Measurements from ENCODE around the gene CTSC. TPM values are rescaled to one million over a fixed set of nuclear protein-coding genes. Genes with fewer than 3 reads are reported as not detected.

The CTSC gene
- total RNA-seq, 1 experiment from 2014 or later: 359 TPM

DNA sequence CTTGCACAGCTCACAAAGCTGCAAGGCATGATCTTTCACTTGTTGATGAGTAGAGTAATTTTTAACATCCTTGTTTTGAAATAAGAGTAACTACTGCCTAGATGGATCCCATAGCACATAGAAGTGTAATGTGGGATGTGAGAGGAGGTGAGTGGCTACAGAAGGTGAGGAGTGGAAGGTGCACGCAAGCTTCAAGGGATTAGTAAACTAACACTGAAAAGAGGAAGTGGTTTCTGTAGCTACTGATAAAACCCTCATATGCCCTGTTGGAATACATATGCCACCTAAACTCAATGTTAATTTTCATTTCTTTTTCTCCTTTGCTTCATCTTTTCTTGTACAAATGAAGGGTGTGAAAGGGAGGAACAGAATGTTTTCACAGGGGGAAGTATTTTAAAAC lies 22.0 kb upstream of the CTSC start:
- no peaks in the 10 kb centered on the region for H3K36me3 Mint-ChIP-seq (ENCODE audit: insufficient read depth in 1 of 3, low read depth in 3 of 3)
- peaks cover 18 to 19% of the 10 kb centered on the region in 2 experiments for H3K4me1 Mint-ChIP-seq
- Histone ChIP-seq H2BK12ac (ENCODE audit: insufficient read length, low read depth, low read length) (no peak overlapping the region), H2BK120ac (ENCODE audit: low read depth, low read length, poor library complexity, severe bottlenecking) (no peak overlapping the region), H2BK20ac (ENCODE audit: low read depth, low read length, poor library complexity, severe bottlenecking) (no peak overlapping the region), H2BK5ac (ENCODE audit: insufficient read length, low read length) (no peak overlapping the region), H3K14ac (ENCODE audit: insufficient read depth, low read length) (no peak overlapping the region), H3K18ac (ENCODE audit: insufficient read length, low read depth, low read length) (no peak overlapping the region), H2AK5ac (ENCODE audit: insufficient read length, low read length) (no peak overlapping the region), H3K4me1 (ENCODE audit: insufficient read depth, low read length) (peaks cover 3% of the 10 kb centered on the region; the same call in 1 of the 2 replicates), H2AFZ (ENCODE audit: low read length) (no peak overlapping the region), H4K20me1 (ENCODE audit: control insufficient read depth, insufficient read depth, insufficient read length) (no peaks in the 10 kb centered on the region), H3K79me1 (ENCODE audit: insufficient read depth, low read depth, low read length, poor library complexity, severe bottlenecking) (no peaks in the 10 kb centered on the region), H3K27ac (ENCODE audit: insufficient read length, low read depth, low read length) (no peak overlapping the region), H3T11ph (ENCODE audit: low read length) (no peak overlapping the region), H4K8ac (replicated peaks; ENCODE audit: insufficient read length, low read depth, low read length) (no peak overlapping the region), H3K56ac (ENCODE audit: insufficient read length, low read depth, low read length) (no peak overlapping the region), H3K23me2 (ENCODE audit: insufficient read length, low read depth, low read length, poor library complexity, severe bottlenecking) (no peaks in the 10 kb centered on the region), H3K23ac (ENCODE audit: insufficient read length, low read depth, low read length) (no peak overlapping the region), H3K9me3 (ENCODE audit: control insufficient read depth, low read depth, low read length) (no peaks in the 10 kb centered on the region), H2BK15ac (ENCODE audit: low read depth, low read length) (no peak overlapping the region), H3K4ac (ENCODE audit: low read depth, low read length) (no peak overlapping the region), H3K4me2 (ENCODE audit: insufficient read depth, insufficient read length, low read length) (no peak overlapping the region), H4K5ac (ENCODE audit: insufficient read length, low read depth, low read length) (no peak overlapping the region), H3K9ac (ENCODE audit: extremely low read depth, insufficient read length, low read length) (no peak overlapping the region), H4K91ac (ENCODE audit: insufficient read length, low read depth, low read length) (no peak overlapping the region), H3K27me3 (ENCODE audit: insufficient read depth, low read length) (no peaks in the 10 kb centered on the region), H3K79me2 (ENCODE audit: insufficient read depth, low read length) (no peaks in the 10 kb centered on the region)
- H3K9me3 Mint-ChIP-seq: no peaks in the 10 kb centered on the region
- H3K27me3 Mint-ChIP-seq (ENCODE audit: low read depth): no peaks in the 10 kb centered on the region
- DNase-seq: no peak
- H3K4me3 Mint-ChIP-seq: no peak overlapping the region
- no CpG with 5 or more reads among the region's 1 CpG for WGBS (ENCODE audit: extremely low coverage, insufficient read length, low lambda C conversion rate)
- no peak overlapping the region for H3K27ac Mint-ChIP-seq
- TF ChIP-seq, protein P1, sequence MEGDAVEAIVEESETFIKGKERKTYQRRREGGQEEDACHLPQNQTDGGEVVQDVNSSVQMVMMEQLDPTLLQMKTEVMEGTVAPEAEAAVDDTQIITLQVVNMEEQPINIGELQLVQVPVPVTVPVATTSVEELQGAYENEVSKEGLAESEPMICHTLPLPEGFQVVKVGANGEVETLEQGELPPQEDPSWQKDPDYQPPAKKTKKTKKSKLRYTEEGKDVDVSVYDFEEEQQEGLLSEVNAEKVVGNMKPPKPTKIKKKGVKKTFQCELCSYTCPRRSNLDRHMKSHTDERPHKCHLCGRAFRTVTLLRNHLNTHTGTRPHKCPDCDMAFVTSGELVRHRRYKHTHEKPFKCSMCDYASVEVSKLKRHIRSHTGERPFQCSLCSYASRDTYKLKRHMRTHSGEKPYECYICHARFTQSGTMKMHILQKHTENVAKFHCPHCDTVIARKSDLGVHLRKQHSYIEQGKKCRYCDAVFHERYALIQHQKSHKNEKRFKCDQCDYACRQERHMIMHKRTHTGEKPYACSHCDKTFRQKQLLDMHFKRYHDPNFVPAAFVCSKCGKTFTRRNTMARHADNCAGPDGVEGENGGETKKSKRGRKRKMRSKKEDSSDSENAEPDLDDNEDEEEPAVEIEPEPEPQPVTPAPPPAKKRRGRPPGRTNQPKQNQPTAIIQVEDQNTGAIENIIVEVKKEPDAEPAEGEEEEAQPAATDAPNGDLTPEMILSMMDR (conservative IDR thresholded peaks at IDR 0.05): no peak
